ENCODE measurements around the gene TMEM128.

GRCh38 chr4:4217113-4217512, 30.9 kb downstream of the TMEM128 start:
- TF ChIP-seq ZNF609 (CRISPR knock-in tag; IDR thresholded peaks at IDR 0.05; ENCODE audit: borderline replicate concordance) (no peak), NCOA5 (CRISPR knock-in tag; IDR thresholded peaks at IDR 0.05) (no peak), ZNF280D (CRISPR knock-in tag; IDR thresholded peaks at IDR 0.05) (no peak), ZNF280B (CRISPR knock-in tag; IDR thresholded peaks at IDR 0.05; ENCODE audit: borderline replicate concordance) (no peak)

Measured in HepG2 (cell line).